T-cell (primary cell): Measurements from ENCODE around the gene KCTD16. TPM values are rescaled to one million over a fixed set of nuclear protein-coding genes. Genes with fewer than 3 reads are reported as not detected.

Experiments used
- ATAC-seq, 4 experiments: fragments of 200-7000 bp in 3 of 4; fragments of 150-1000 bp in 1 of 4; cut with Tn5 transposase; replicated peaks in 1 of 4; 1 replicate in 3 of 4; 2 replicates in 1 of 4; pipeline ENCODE4 v1.10.0; 2021; ENCODE audit warnings: moderate library complexity in 3 of 4, mild to moderate bottlenecking in 2 of 4, moderate number of reproducible peaks in 1 of 4
- CTCF ChIA-PET, 2 donors: fragments of 300-600 bp; sonication (Branson Sonifier 250); formaldehyde crosslinking; loops; one replicate each; lab custom pipeline; 2022; ENCODE audit warnings: antibody characterized with exemption in 2 of 2; lab: Charles Lee
- POLR2A ChIA-PET, 2 donors: fragments of 300-600 bp; sonication (Branson Sonifier 250); formaldehyde crosslinking; loops; one replicate each; lab custom pipeline; 2022; ENCODE audit warnings: antibody characterized with exemption in 2 of 2; lab: Charles Lee
- DNase-seq, 35 experiments: peaks; one replicate each; pipeline versions ENCODE4 v3.0.0 to v3.0.0-alpha.2; 2013 to 2023
- H3K27ac ChIP-seq: one replicate; pipeline ENCODE4 v1.5.1; 2013; ENCODE audit warnings: low read length
- H3K27me3 ChIP-seq, 2 experiments: replicated peaks in 1 of 2; 1 replicate in 1 of 2; 2 replicates in 1 of 2; pipeline versions ENCODE4 v1.6.1 to v1.7.0; 2013; ENCODE audit warnings: low read length in 1 of 2, mixed read lengths in 1 of 2; ENCODE audit not compliant: control insufficient read depth in 2 of 2, insufficient read depth in 2 of 2; ENCODE audit errors: extremely low read depth in 1 of 2
- H3K36me3 ChIP-seq, 2 donors: 1 replicate in 1 of 2; 2 replicates in 1 of 2; pipeline versions ENCODE4 v1.6.1 to v1.7.0; 2013; ENCODE audit warnings: low read length in 1 of 2; ENCODE audit not compliant: control insufficient read depth in 2 of 2, insufficient read depth in 1 of 2; ENCODE audit errors: extremely low read depth in 1 of 2
- H3K4me1 ChIP-seq, 2 experiments: 1 replicate in 1 of 2; 2 replicates in 1 of 2; pipeline versions ENCODE4 v1.6.1 to v1.7.0; 2013; ENCODE audit warnings: low read length in 2 of 2, mixed read lengths in 1 of 2; ENCODE audit not compliant: insufficient read depth in 2 of 2, control insufficient read depth in 1 of 2; ENCODE audit errors: extremely low read depth in 1 of 2
- H3K4me3 ChIP-seq, 2 donors: 1 replicate in 1 of 2; 2 replicates in 1 of 2; pipeline versions ENCODE4 v1.5.1 to v1.7.0; 2013; ENCODE audit warnings: mild to moderate bottlenecking in 2 of 2, low read length in 1 of 2, moderate library complexity in 1 of 2; ENCODE audit not compliant: control insufficient read depth in 1 of 2; ENCODE audit errors: extremely low read depth in 1 of 2
- H3K9me3 ChIP-seq: 2 replicates; pipeline ENCODE4 v1.7.0; 2013
- H3K27ac Mint-ChIP-seq, 2 donors: one replicate each; pipeline ENCODE4 v1.8.0; 2020 to 2021; ENCODE audit warnings: mild to moderate bottlenecking in 2 of 2, mixed read lengths in 2 of 2
- H3K27me3 Mint-ChIP-seq, 2 donors: one replicate each; pipeline ENCODE4 v1.8.0; 2021 to 2022; ENCODE audit warnings: mixed read lengths in 2 of 2
- H3K36me3 Mint-ChIP-seq: one replicate; pipeline ENCODE4 v1.8.0; 2021; ENCODE audit warnings: mixed read lengths
- H3K4me1 Mint-ChIP-seq, 3 donors: one replicate each; pipeline ENCODE4 v1.8.0; 2020 to 2022; ENCODE audit warnings: mixed read lengths in 3 of 3, mild to moderate bottlenecking in 1 of 3
- H3K4me3 Mint-ChIP-seq, 3 donors: one replicate each; pipeline ENCODE4 v1.8.0; 2020 to 2022; ENCODE audit warnings: mild to moderate bottlenecking in 3 of 3, mixed read lengths in 3 of 3, moderate library complexity in 3 of 3
- H3K9me3 Mint-ChIP-seq, 3 donors: one replicate each; pipeline ENCODE4 v1.8.0; 2020 to 2022; ENCODE audit warnings: mixed read lengths in 3 of 3
- WGBS: methylation state at CpG from one replicate; pipeline ENCODE4 v1.1.5; 2013; ENCODE audit warnings: missing lambda C conversion rate; ENCODE audit not compliant: insufficient coverage; 5-methylcytosine and 5-hydroxymethylcytosine counted together
- total RNA-seq, 35 experiments: library from RNA in 6 of 35; stranded (reverse) in 6 of 35; fragments of 120-200 nt in 1 of 35; gene quantifications; one replicate each; pipeline versions ENCODE4 v1.2.1 to v1.2.4 and lab custom pipeline; 2013 to 2026

The KCTD16 gene
- total RNA-seq, 5 donors from 2014 or later (not counting 1 experiment from before 2014, with no cell fraction given) = 0.03 to 0.20 (median 0.10) TPM; not detected in 1

DNA sequence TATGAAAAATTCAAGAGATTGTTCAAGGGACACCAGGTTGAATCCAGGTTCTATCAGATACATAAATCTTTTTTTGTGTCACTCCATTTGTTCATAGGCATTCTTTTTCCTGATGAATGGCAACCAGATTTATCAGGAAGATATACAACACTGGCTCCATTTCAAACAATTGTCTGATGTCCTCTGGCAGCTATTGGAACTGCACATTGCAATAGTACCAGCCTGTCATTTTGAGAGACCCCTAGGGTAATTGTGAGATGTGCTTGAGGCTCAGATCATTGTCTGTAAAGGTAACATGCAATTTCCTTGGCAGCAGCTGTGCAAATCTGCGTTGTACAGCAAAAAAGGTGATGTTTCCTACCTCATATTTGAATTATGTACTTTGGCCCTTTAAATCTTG is 25.9 kb downstream of the KCTD16 start:
- no peaks in the 10 kb centered on the region for H3K4me1 Mint-ChIP-seq
- CTCF ChIA-PET = interaction anchor here in 1 of 2 donors (2.2 kb wide), 1 partner anchor 9 kb away, joined by 6 read pairs; no protein-coding TSS in a partner anchor
- H3K9me3 Mint-ChIP-seq = no peaks in the 10 kb centered on the region
- ATAC-seq (no peak), DNase-seq (no peak)
- peaks cover 8 to 9% of the 10 kb centered on the region in 2 donors for H3K27me3 Mint-ChIP-seq
- Histone ChIP-seq H3K9me3 (no peaks in the 10 kb centered on the region), H3K36me3 (no peaks in the 10 kb centered on the region), H3K4me3 (no peak overlapping the region), H3K27ac (no peak overlapping the region), H3K27me3 (peaks cover 0 to 3% of the 10 kb centered on the region in 2 experiments), H3K4me1 (peaks cover 4% of the 10 kb centered on the region in 2 experiments)
- H3K4me3 Mint-ChIP-seq = no peak overlapping the region
- no peaks in the 10 kb centered on the region for H3K36me3 Mint-ChIP-seq
- H3K27ac Mint-ChIP-seq = no peak overlapping the region
- POLR2A ChIA-PET = interaction anchor here in 1 of 2 donors (0.6 kb wide), 1 partner anchor 1933 kb away, joined by 3 read pairs; no protein-coding TSS in a partner anchor
- WGBS = no CpG with 5 or more reads among the region's 1 CpG

DNA sequence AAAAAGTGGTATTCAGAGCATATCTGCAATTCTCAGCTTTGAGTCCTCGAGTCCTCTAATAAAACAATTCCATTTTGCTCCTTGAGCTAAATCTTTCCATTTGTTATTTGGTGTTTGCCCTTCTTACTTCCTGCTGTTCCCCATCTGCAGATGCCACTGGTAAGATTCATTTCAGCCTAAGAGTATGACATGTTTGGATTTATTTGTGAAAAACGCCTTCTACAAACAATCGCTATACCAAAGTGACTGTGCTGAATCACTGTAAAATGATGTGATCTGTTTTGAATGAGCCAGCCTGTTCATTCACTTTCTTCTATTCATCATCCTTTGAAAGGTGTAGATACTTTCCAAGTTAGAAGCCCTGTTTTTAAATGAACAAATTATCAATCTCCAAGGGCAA is 27.7 kb downstream of the KCTD16 start:
- ChIA-PET CTCF (interaction anchor here in 1 of 2 donors (0.9 kb wide), 1 partner anchor 17 kb away, joined by 3 read pairs; no protein-coding TSS in a partner anchor), POLR2A (no interaction called here)

DNA sequence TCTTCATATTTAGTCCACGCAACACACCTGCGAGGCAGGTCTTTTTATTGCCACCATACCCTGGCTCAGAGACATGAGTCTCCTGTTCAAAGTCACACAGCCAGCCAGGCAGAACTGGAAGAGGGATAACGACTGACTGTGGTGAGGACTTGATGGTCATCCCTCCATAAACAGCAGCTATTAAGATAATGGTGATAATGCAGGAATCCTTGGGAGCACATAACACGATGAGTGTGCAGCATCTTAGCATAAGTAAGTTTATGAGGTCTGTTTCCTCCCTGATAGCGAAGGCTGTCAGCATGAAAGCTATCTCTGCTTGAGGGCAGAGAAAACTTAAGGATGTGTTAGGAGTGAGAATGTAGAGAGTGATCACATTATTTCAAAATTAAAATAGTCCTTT is 30.9 kb downstream of the KCTD16 start:
- peaks cover 4 to 20% of the 10 kb centered on the region in 2 experiments for H3K27me3 ChIP-seq
- H3K4me3 Mint-ChIP-seq = no peak overlapping the region
- no peak for DNase-seq
- no peak for ATAC-seq
- WGBS = no CpG with 5 or more reads among the region's 5 CpGs
- POLR2A ChIA-PET = interaction anchor here in 1 of 2 donors (1.1 kb wide), 1 partner anchor 9 kb away, joined by 3 read pairs; no protein-coding TSS in a partner anchor
- H3K36me3 ChIP-seq = no peaks in the 10 kb centered on the region
- no peaks in the 10 kb centered on the region for H3K9me3 Mint-ChIP-seq
- H3K36me3 Mint-ChIP-seq = no peaks in the 10 kb centered on the region
- H3K4me1 ChIP-seq = no peaks in the 10 kb centered on the region
- no peak overlapping the region for H3K27ac Mint-ChIP-seq
- H3K9me3 ChIP-seq = no peaks in the 10 kb centered on the region
- no peak overlapping the region for H3K27ac ChIP-seq
- H3K4me3 ChIP-seq = no peak overlapping the region
- CTCF ChIA-PET = interaction anchor here in 1 of 2 donors (0.6 to 0.7 kb wide), 3 partner anchors 9 to 1576 kb away, joined by 3 to 4 read pairs (median 4); no protein-coding TSS in a partner anchor
- peaks cover 0 to 5% (median 4%) of the 10 kb centered on the region in 3 donors for H3K4me1 Mint-ChIP-seq
- H3K27me3 Mint-ChIP-seq = peaks cover 37 to 46% of the 10 kb centered on the region in 2 donors

More for the DNA sequence above, 27.7 kb downstream of the KCTD16 start:
- Histone ChIP-seq H3K4me1 (no peaks in the 10 kb centered on the region), H3K27ac (no peak overlapping the region), H3K9me3 (no peaks in the 10 kb centered on the region), H3K4me3 (no peak overlapping the region), H3K27me3 (peaks cover 0 to 6% of the 10 kb centered on the region in 2 experiments), H3K36me3 (no peaks in the 10 kb centered on the region)
- H3K9me3 Mint-ChIP-seq = no peaks in the 10 kb centered on the region
- DNase-seq (no peak), ATAC-seq (no peak)
- WGBS = no CpG with 5 or more reads among the region's 3 CpGs
- H3K36me3 Mint-ChIP-seq = no peaks in the 10 kb centered on the region
- H3K27ac Mint-ChIP-seq = no peak overlapping the region
- H3K4me3 Mint-ChIP-seq = no peak overlapping the region
- no peaks in the 10 kb centered on the region for H3K4me1 Mint-ChIP-seq
- H3K27me3 Mint-ChIP-seq = peaks cover 9 to 18% of the 10 kb centered on the region in 2 donors

- POLR2A ChIA-PET = interaction anchor here in 1 of 2 donors (1.1 kb wide), 1 partner anchor 10 kb away, joined by 3 read pairs; no protein-coding TSS in a partner anchor
- WGBS = 91% methylated on average over 5 of the region's 10 CpGs
Measured at GRCh38 chr5:144202072-144202471, 31.4 kb downstream of the KCTD16 start.

DNA sequence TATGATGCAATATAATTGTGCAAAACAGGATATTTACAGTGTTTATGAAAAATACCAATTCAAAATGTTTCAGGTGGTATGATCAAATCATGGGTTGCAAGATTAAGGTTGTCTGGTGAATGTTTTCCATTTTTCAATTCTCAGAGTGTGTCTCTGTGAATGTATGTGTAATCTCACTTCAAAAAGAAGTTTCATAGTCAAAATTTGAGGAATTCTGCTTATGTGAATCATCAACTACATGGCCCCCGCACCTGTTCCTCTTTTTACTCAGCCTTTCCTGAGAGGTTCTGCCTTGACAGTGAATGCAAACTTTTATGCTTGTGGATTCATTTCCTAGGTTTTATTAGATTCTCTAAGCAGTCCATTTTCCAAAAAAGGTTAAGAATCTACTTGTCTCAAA is 32.1 kb downstream of the KCTD16 start:
- Histone ChIP-seq H3K4me3 (no peak overlapping the region), H3K36me3 (no peaks in the 10 kb centered on the region), H3K27ac (no peak overlapping the region), H3K9me3 (no peaks in the 10 kb centered on the region), H3K4me1 (no peaks in the 10 kb centered on the region), H3K27me3 (peaks cover 4 to 20% of the 10 kb centered on the region in 2 experiments)
- no peaks in the 10 kb centered on the region for H3K9me3 Mint-ChIP-seq
- no peak overlapping the region for H3K27ac Mint-ChIP-seq
- H3K4me3 Mint-ChIP-seq = no peak overlapping the region
- H3K36me3 Mint-ChIP-seq = no peaks in the 10 kb centered on the region
- POLR2A ChIA-PET = no interaction called here
- CTCF ChIA-PET = interaction anchor here in 1 of 2 donors (1.3 to 1.6 kb wide), 2 partner anchors 1621 to 1928 kb away, joined by 9 read pairs; no protein-coding TSS in a partner anchor
- H3K4me1 Mint-ChIP-seq = peaks cover 0 to 5% (median 4%) of the 10 kb centered on the region in 3 donors
- no peak for DNase-seq
- no CpG with 5 or more reads among the region's 1 CpG for WGBS
- ATAC-seq = no peak
- peaks cover 47 to 56% of the 10 kb centered on the region in 2 donors for H3K27me3 Mint-ChIP-seq

More at GRCh38 chr5:144202072-144202471, 31.4 kb downstream of the KCTD16 start:
- H3K27ac ChIP-seq = no peak overlapping the region
- ATAC-seq (no peak), DNase-seq (no peak)
- H3K9me3 Mint-ChIP-seq = no peaks in the 10 kb centered on the region
- H3K4me3 ChIP-seq = no peak overlapping the region
- H3K27ac Mint-ChIP-seq = no peak overlapping the region
- peaks cover 0 to 5% (median 4%) of the 10 kb centered on the region in 3 donors for H3K4me1 Mint-ChIP-seq
- CTCF ChIA-PET = interaction anchor here in 1 of 2 donors (0.6 kb wide), 1 partner anchor 80 kb away, joined by 3 read pairs; no protein-coding TSS in a partner anchor
- H3K4me1 ChIP-seq = no peaks in the 10 kb centered on the region
- H3K27me3 ChIP-seq = peaks cover 4 to 20% of the 10 kb centered on the region in 2 experiments
- no peaks in the 10 kb centered on the region for H3K36me3 ChIP-seq
- no peaks in the 10 kb centered on the region for H3K36me3 Mint-ChIP-seq
- H3K27me3 Mint-ChIP-seq = peaks cover 41 to 49% of the 10 kb centered on the region in 2 donors
- H3K4me3 Mint-ChIP-seq = no peak overlapping the region
- no peaks in the 10 kb centered on the region for H3K9me3 ChIP-seq

DNA sequence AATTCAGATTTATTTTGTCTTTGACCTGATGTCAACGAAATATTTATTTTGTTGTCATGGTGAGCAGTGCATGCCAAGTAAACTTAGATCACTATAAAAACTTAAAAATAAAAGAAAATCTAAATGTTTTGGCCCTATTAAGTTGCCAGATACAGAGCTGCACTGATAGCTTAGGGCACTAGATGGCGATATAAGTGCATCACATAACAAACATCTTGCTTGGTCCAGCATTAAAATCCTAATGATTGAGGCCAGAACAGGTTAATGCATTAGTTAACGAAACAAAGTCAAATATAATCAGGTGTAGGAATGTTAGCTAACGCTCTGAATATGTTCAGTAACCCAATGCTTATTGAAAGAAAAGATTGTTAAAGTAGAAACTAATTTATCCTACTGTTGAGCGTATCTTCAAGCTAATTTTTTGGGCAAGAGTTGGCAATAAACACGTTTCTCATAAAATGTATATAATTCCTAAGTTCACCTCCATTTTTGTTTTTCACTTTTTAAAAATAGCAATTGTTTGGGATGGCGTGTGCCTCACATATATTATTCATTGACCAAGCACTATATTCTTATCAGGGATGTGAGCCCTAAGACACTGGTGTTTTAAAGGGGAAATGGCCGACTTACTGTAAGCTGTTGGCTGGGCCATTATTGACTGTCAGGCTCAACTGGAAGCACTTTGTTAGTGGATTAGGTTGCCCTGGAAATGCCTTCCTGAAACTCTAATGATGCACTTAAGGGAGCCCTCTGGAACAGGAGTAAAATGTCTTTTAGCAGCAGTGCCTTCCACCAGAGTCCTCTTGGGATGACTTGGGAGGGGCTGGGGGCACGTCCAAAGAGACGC is 33.3 kb downstream of the KCTD16 start:
- H3K4me3 ChIP-seq = no peak overlapping the region
- no peaks in the 10 kb centered on the region for H3K9me3 Mint-ChIP-seq
- H3K4me1 ChIP-seq = no peaks in the 10 kb centered on the region
- no peaks in the 10 kb centered on the region for H3K36me3 Mint-ChIP-seq
- H3K27ac ChIP-seq = no peak overlapping the region
- H3K9me3 ChIP-seq = no peaks in the 10 kb centered on the region
- peak in 17 of 35 experiments; percentile 3 to 76 (median 19) for DNase-seq
- ChIA-PET CTCF (interaction anchor here (0.6 to 2.1 kb wide), 25 partner anchors 8 to 1957 kb away, joined by 3 to 20 read pairs (median 5); partner anchors contain the start of genes KCTD16 (in 1 of the 2) and YIPF5 (in 1 of the 2)), POLR2A (interaction anchor here (0.6 to 0.7 kb wide), 2 partner anchors 273 to 807 kb away, joined by 3 to 4 read pairs; no protein-coding TSS in a partner anchor)
- 100% methylated on average over 1 of the region's 10 CpGs for WGBS
- peaks cover 0 to 5% (median 4%) of the 10 kb centered on the region in 3 donors for H3K4me1 Mint-ChIP-seq
- no peaks in the 10 kb centered on the region for H3K36me3 ChIP-seq
- H3K27me3 Mint-ChIP-seq = peaks cover 54 to 60% of the 10 kb centered on the region in 2 donors
- no peak overlapping the region for H3K4me3 Mint-ChIP-seq
- ATAC-seq = peak in 3 of 4 experiments; percentile 43 to 66 (median 55)
- H3K27ac Mint-ChIP-seq = no peak overlapping the region
- peaks cover 4 to 20% of the 10 kb centered on the region in 2 experiments for H3K27me3 ChIP-seq
